Spleen (tissue), 7 donors: ENCODE results near the gene CBARP.

Experiments
- POLR2A ChIP-seq, 3 donors: fragments of 450-650 bp; IDR thresholded peaks; one replicate each; pipeline ENCODE4 v1.5.1; 2017; ENCODE audit warnings: antibody characterized with exemption in 3 of 3, mild to moderate bottlenecking in 1 of 3
- TF ChIP-seq, protein P1 (sequence below), 11 experiments: fragments of 200-600 bp in 7 of 11; fragments of 450-650 bp in 4 of 11; sonication (generic) in 4 of 11; IDR thresholded peaks in 8 of 11; conservative IDR thresholded peaks in 3 of 11; 1 replicate in 7 of 11; 2 replicates in 4 of 11; pipeline versions ENCODE4 v1.4.0 to v1.8.0; 2016 to 2021; ENCODE audit warnings: antibody characterized with exemption in 11 of 11, inconsistent platforms in 4 of 11, mild to moderate bottlenecking in 1 of 11
- donor health status: DM: no; HTN: no; CAD: no; lungs with moderate emphysema.
- donor health status: DM: no; HTN: no; CAD: no.
- donor health status: DM: no; HTN: no; CAD: no.

DNA sequence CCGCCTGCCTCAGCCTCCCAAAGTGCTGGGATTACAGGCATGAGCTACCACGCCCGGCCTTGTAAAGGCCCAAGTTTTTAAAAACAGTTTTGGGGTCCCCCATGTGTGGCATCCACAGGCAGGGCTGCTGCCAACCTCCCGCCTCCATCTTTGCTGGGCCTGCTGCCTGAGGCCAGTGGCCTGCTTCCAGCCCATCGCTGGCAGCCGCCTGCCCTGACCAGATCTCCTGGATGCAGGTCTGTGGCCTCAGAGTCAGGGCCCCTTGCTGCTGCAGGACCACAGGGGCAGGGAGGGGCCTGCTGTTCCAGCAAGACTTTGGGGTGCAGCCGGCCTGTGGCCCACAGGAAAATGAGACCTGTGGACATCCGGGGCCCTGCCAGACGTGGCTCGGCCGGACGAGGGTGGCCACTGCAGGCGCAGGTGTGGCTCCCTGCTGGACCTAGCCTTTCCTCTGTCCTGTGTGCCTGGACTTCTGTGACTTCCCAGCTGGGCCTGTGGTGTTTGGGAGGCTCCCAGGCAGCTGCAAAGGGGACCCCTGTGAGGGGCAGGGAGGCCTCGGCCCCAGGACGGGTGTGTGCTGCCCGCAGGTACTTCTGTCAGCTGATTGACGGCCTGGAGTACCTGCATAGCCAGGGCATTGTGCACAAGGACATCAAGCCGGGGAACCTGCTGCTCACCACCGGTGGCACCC lies 17.9 kb downstream of the CBARP start:
- TF ChIP-seq, protein P1, sequence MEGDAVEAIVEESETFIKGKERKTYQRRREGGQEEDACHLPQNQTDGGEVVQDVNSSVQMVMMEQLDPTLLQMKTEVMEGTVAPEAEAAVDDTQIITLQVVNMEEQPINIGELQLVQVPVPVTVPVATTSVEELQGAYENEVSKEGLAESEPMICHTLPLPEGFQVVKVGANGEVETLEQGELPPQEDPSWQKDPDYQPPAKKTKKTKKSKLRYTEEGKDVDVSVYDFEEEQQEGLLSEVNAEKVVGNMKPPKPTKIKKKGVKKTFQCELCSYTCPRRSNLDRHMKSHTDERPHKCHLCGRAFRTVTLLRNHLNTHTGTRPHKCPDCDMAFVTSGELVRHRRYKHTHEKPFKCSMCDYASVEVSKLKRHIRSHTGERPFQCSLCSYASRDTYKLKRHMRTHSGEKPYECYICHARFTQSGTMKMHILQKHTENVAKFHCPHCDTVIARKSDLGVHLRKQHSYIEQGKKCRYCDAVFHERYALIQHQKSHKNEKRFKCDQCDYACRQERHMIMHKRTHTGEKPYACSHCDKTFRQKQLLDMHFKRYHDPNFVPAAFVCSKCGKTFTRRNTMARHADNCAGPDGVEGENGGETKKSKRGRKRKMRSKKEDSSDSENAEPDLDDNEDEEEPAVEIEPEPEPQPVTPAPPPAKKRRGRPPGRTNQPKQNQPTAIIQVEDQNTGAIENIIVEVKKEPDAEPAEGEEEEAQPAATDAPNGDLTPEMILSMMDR (IDR thresholded peaks at IDR 0.05 in 8 of 11, conservative IDR thresholded peaks at IDR 0.05 in 3 of 11), result no peak
- TF ChIP-seq POLR2A (IDR thresholded peaks at IDR 0.05), result no peak
